ENCODE measurements around the gene EVA1B. TPM values are rescaled to one million over a fixed set of nuclear protein-coding genes. Genes with fewer than 3 reads are reported as not detected.

The EVA1B gene
- total RNA-seq, 1 donor from 2014 or later, result 3.1 TPM

DNA sequence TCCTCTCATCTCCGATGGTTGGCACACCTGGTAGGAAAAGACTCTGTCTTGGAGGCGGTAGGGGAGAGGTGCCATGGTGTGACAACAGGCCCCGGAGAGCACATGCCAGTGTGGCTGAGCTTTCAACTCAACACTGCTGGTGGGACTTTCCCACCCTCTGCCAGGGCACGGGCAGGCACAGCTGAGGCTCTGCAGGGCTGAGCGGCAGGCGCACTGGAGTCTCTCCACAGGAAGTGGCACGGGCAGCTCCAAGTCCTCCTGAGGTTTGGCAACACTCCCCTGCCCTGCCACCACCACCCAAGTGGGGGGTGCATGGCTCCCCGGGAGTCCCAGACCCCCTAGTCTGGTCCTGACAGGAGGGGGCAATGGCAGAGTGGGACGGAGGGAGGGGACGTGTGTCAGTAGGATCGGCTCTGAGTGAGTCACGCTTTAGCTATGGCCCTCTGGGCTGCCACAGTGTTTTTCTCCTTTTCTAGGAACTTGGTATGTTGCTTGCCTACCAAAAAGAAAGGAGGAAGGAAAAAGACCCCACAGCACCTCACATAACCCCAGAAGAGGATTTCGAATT is 27.3 kb upstream of the EVA1B start:
- Histone ChIP-seq H3K79me2 (ENCODE audit: low read depth) (no peaks in the 10 kb centered on the region), H3K4me2 (peak overlapping the region; percentile 60), H3K27ac (no peak overlapping the region), H3K27me3 (no peaks in the 10 kb centered on the region), H3K36me3 (no peaks in the 10 kb centered on the region), H3K9me3 (ENCODE audit: low read depth) (no peaks in the 10 kb centered on the region), H4K20me1 (ENCODE audit: low read depth) (no peaks in the 10 kb centered on the region), H3K4me3 (no peak overlapping the region), H3K4me1 (peaks cover 18% of the 10 kb centered on the region), H3F3A (ENCODE audit: low read depth) (peaks cover 2% of the 10 kb centered on the region), H3K9ac (no peak overlapping the region), H2AFZ (replicated peaks) (no peak overlapping the region)
- Mint-ChIP-seq H3K4me3 (peak overlapping the region; percentile 55), H3K27me3 (ENCODE audit: insufficient read depth, low read depth) (peaks cover 2% of the 10 kb centered on the region), H3K9me3 (no peaks in the 10 kb centered on the region), H3K4me1 (peaks cover 25% of the 10 kb centered on the region), H3K27ac (peak overlapping the region; percentile 97), H3K36me3 (peaks cover 19% of the 10 kb centered on the region)
- no peak for DNase-seq (ENCODE audit: low spot score)
- TF ChIP-seq EZH2 (IDR thresholded peaks at IDR 0.05) (no peak), EZH2phosphoT487 (IDR thresholded peaks at IDR 0.05) (no peak)
- TF ChIP-seq, protein P1, sequence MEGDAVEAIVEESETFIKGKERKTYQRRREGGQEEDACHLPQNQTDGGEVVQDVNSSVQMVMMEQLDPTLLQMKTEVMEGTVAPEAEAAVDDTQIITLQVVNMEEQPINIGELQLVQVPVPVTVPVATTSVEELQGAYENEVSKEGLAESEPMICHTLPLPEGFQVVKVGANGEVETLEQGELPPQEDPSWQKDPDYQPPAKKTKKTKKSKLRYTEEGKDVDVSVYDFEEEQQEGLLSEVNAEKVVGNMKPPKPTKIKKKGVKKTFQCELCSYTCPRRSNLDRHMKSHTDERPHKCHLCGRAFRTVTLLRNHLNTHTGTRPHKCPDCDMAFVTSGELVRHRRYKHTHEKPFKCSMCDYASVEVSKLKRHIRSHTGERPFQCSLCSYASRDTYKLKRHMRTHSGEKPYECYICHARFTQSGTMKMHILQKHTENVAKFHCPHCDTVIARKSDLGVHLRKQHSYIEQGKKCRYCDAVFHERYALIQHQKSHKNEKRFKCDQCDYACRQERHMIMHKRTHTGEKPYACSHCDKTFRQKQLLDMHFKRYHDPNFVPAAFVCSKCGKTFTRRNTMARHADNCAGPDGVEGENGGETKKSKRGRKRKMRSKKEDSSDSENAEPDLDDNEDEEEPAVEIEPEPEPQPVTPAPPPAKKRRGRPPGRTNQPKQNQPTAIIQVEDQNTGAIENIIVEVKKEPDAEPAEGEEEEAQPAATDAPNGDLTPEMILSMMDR (IDR thresholded peaks at IDR 0.05), result no peak

DNA sequence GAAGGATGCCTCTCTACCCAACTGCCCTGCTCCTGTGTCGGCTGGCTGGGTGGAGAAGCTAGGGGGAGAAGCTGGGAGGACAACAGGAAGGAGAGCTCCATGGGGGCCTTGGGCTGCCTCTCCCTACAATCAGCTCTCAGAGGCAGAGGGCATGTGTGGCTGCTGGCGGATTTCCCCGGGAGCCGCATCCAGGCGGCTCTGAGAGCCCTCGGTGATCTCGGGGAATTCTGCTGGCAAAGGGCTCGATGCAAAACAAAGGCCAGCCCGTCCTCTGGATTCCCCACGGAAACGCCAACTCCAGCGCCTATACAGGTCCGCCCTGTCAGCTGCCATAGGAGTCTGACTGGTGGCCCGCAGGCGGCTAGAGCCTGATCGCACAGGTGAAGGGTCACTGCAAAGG is 26.4 kb upstream of the EVA1B start:
- Histone ChIP-seq H3K4me3 (no peak overlapping the region), H3K79me2 (ENCODE audit: low read depth) (no peaks in the 10 kb centered on the region), H4K20me1 (ENCODE audit: low read depth) (no peaks in the 10 kb centered on the region), H3K27me3 (no peaks in the 10 kb centered on the region), H3K36me3 (no peaks in the 10 kb centered on the region), H3K27ac (no peak overlapping the region), H2AFZ (replicated peaks) (no peak overlapping the region), H3K9me3 (ENCODE audit: low read depth) (no peaks in the 10 kb centered on the region), H3F3A (ENCODE audit: low read depth) (peaks cover 2% of the 10 kb centered on the region), H3K4me1 (peaks cover 18% of the 10 kb centered on the region), H3K9ac (no peak overlapping the region), H3K4me2 (no peak overlapping the region)
- no peak for TF ChIP-seq EZH2phosphoT487 (IDR thresholded peaks at IDR 0.05)
- TF ChIP-seq, protein P1 (IDR thresholded peaks at IDR 0.05), result no peak
- no peak for TF ChIP-seq EZH2 (IDR thresholded peaks at IDR 0.05)
- Mint-ChIP-seq H3K27ac (peak overlapping the region; percentile 97), H3K4me1 (peaks cover 25% of the 10 kb centered on the region), H3K27me3 (ENCODE audit: insufficient read depth, low read depth) (peaks cover 2% of the 10 kb centered on the region), H3K4me3 (no peak overlapping the region), H3K36me3 (peaks cover 19% of the 10 kb centered on the region), H3K9me3 (no peaks in the 10 kb centered on the region)
- no peak for DNase-seq (ENCODE audit: low spot score)

DNA sequence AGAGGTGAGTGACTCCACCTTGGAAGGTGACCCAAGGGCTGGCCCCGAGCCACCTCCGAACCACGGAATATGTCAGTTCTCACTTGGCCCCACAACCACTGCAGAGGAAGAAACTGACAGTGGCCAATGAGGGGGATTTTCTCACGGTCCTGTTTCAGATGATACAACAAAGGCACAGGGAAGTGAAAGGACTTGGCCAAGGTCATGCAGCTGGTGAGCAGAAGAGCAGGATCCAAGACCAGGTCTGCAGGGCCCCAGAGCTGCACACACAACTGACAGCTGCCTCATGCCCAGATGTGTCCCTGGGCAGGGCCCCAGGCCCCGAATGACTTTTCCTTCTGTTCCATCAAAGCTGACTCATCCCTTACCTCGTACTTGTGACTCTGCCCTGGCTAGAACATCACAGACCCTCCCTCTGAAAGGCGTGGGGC is 25.8 kb upstream of the EVA1B start:
- H3K4me1 ChIP-seq, result peaks cover 18% of the 10 kb centered on the region
- H3F3A ChIP-seq (ENCODE audit: low read depth), result peaks cover 2% of the 10 kb centered on the region
- no peak overlapping the region for H2AFZ ChIP-seq (replicated peaks)
- H4K20me1 ChIP-seq (ENCODE audit: low read depth), result no peaks in the 10 kb centered on the region
- Mint-ChIP-seq H3K9me3 (no peaks in the 10 kb centered on the region), H3K27me3 (ENCODE audit: insufficient read depth, low read depth) (peaks cover 2% of the 10 kb centered on the region), H3K4me1 (peaks cover 25% of the 10 kb centered on the region), H3K4me3 (no peak overlapping the region), H3K27ac (no peak overlapping the region), H3K36me3 (peaks cover 21% of the 10 kb centered on the region)
- no peak overlapping the region for H3K27ac ChIP-seq
- TF ChIP-seq, protein P1 (IDR thresholded peaks at IDR 0.05), result no peak
- TF ChIP-seq EZH2 (IDR thresholded peaks at IDR 0.05) (no peak), EZH2phosphoT487 (IDR thresholded peaks at IDR 0.05) (no peak)
- H3K9ac ChIP-seq, result no peak overlapping the region
- no peak for DNase-seq (ENCODE audit: low spot score)
- H3K4me3 ChIP-seq, result no peak overlapping the region
- no peaks in the 10 kb centered on the region for H3K27me3 ChIP-seq
- H3K36me3 ChIP-seq, result no peaks in the 10 kb centered on the region
- no peaks in the 10 kb centered on the region for H3K79me2 ChIP-seq (ENCODE audit: low read depth)
- H3K4me2 ChIP-seq, result no peak overlapping the region
- no peaks in the 10 kb centered on the region for H3K9me3 ChIP-seq (ENCODE audit: low read depth)
